ENCODE measurements around the gene USP7.

Gene USP7

GRCh38 chr16:8866884-8867215 lies 96.9 kb downstream of the USP7 start:
- in situ Hi-C loops (cut with HindIII; ENCODE audit: low sequenced_read_pairs) = no loop called here

DNA sequence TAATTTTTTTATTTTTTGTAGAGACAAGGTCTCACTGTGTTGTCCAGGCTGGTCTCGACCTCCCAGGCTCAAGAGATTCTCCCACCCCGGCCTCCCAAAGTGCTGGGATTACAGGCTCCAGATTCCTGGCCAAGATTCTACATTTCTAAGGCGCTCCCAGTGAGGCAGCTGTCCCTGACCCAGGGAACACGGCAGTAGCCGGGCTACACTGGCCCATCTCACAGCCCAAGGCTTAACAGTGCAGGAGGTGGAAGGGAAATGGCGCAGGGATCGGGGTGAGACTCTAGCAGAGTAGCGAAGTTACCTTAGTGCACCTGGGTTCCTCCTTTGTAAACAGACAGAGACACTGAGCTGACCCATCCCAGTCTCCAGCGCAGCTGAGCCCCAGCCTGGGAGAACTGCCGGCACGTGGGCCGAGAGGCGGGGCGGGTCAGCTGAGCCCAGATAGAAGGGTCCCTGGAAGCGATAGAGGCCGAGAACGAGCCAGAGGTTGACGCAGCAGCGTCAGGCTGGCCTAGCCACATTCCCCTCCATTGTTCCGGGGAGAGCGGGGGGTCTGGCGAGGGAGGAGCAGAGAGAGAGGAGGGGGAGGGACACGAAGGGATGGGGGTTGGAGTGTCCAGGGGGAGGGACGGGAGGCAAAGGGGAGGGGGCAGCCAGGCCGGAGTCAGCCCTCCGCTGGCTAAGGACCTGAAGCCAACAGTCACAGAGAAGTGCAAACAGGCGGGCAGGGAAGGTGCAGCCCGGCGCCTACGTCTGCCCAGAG lies 97.4 kb downstream of the USP7 start:
- in situ Hi-C loops (cut with HindIII; ENCODE audit: low sequenced_read_pairs) = no loop called here

DNA sequence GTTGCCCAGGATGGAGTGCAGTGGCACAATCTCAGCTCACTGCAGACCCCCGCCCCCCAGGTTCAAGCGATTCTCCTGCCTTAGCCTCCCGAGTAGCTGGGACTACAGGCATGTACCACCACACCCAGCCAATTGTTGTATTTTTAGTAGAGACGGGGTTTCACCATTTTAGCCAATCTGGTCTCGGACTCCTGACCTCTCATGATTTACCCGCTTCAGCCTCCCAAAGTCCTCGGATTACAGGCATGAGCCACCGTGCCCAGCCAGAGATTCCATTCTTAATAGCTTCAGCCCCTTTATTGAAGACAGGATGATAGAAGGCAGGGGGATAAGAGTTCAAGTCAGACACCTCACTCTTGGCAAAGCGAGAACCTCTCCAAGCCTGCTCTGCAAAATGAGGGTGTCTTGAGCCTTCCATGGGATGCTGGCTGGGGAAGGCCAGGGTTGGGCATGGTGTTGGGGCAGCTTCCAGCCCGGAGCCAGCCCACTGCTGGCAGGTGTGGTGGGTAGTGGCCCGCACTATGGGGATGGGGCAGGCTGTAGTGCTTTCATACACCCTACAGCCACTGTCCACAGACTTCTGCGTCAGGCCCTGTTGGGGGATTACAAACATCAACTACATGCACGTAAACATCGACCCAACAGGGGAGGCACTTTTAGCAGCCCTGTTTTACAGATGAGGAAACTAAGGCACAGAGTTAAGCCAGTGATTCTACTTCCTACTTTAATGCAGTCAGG lies 98.4 kb downstream of the USP7 start:
- in situ Hi-C loops (cut with HindIII; ENCODE audit: low sequenced_read_pairs) = no loop called here

GRCh38 chr16:8864480-8865110 lies 99.1 kb downstream of the USP7 start:
- in situ Hi-C loops (cut with HindIII; ENCODE audit: low sequenced_read_pairs) = no loop called here

GRCh38 chr16:8863594-8864424 lies 99.9 kb downstream of the USP7 start:
- in situ Hi-C loops (cut with HindIII; ENCODE audit: low sequenced_read_pairs) = no loop called here

- in situ Hi-C loops (cut with HindIII; ENCODE audit: low sequenced_read_pairs) = no loop called here
Measured at GRCh38 chr16:8862309-8863130, 101.2 kb downstream of the USP7 start.

- in situ Hi-C loops (cut with HindIII; ENCODE audit: low sequenced_read_pairs) = no loop called here
Measured at GRCh38 chr16:8861563-8862308, 102.0 kb downstream of the USP7 start.

- in situ Hi-C loops (cut with HindIII; ENCODE audit: low sequenced_read_pairs) = loop anchor here (10.0 kb wide), 1 partner anchor 185 kb away; no protein-coding TSS in a partner anchor
Measured at GRCh38 chr16:8859913-8860881, 103.5 kb downstream of the USP7 start.

DNA sequence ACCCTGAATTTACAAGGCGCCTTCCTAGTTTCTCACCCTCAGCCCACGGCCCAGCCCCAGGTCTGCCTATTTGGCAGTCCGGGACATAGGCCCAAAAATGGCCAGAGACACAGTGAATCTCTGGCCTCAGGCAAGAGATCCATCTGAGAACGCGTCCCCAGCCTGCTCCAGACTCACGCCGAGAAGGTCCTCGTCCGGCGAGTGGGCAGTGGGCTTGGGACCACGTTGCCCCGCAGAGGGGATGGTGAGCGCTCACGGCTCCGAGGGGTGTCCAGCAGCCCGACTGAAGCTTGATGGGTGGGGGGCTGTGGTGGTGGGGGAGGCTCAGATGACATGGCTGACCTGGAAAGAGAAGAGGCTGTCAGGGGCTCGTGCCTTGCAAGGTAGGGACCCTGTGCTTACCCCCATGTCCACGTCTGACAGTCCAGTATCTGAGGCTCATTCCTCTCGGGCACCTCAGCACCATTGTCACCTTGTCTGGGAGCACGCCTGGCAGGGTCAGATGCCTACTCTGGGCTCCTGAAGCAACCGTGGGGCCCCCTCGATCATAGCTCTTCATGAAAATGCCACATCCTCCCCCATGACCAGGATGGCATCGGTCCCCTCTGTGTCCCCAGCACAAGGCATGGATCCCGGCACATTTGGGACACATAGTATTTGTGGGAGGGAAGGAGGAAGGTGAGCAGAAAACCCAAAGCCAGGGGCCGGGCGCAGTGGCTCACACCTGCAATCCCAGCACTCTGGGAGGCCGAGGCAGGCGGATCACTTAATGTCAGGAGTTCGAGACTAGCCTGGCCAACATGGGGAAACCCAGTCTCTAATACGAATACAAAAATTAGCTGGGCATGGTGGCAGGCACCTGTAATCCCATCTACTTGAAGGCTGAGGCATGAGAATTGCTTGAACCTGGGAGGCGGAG lies 104.5 kb downstream of the USP7 start:
- in situ Hi-C loops (cut with HindIII; ENCODE audit: low sequenced_read_pairs) = loop anchor here (10.0 kb wide), 1 partner anchor 186 kb away; no protein-coding TSS in a partner anchor

DNA sequence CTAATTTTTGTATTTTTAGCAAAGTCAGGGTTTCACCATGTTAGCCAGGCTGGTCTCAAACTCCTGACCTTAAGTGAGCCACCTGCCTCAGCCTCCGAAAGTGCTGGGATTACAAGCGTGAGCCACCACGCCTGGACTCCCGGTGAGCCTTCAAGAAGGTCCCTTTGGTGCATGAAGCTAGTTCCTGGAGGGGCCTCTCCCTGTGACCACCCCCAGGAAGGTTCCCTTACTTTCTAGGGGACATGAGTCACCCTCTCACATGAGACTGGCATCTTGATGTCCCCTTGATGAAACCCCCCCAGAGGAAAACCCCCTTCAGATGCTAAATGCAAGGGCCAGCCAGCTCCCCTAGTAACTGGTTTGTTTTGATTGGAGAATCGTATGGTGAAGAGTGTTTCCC lies 107.7 kb downstream of the USP7 start:
- in situ Hi-C loops (cut with HindIII; ENCODE audit: low sequenced_read_pairs) = loop anchor here (10.0 kb wide), 1 partner anchor 189 kb away; no protein-coding TSS in a partner anchor

- in situ Hi-C loops (cut with HindIII; ENCODE audit: low sequenced_read_pairs) = loop anchor here (10.0 kb wide), 1 partner anchor 190 kb away; no protein-coding TSS in a partner anchor
Measured at GRCh38 chr16:8855051-8855786, 108.5 kb downstream of the USP7 start.

GRCh38 chr16:8854298-8854948 lies 109.3 kb downstream of the USP7 start:
- in situ Hi-C loops (cut with HindIII; ENCODE audit: low sequenced_read_pairs) = loop anchor here (10.0 kb wide), 1 partner anchor 190 kb away; no protein-coding TSS in a partner anchor

- in situ Hi-C loops (cut with HindIII; ENCODE audit: low sequenced_read_pairs) = loop anchor here (10.0 kb wide), 1 partner anchor 191 kb away; no protein-coding TSS in a partner anchor
Measured at GRCh38 chr16:8853611-8854010, 110.1 kb downstream of the USP7 start.

DNA sequence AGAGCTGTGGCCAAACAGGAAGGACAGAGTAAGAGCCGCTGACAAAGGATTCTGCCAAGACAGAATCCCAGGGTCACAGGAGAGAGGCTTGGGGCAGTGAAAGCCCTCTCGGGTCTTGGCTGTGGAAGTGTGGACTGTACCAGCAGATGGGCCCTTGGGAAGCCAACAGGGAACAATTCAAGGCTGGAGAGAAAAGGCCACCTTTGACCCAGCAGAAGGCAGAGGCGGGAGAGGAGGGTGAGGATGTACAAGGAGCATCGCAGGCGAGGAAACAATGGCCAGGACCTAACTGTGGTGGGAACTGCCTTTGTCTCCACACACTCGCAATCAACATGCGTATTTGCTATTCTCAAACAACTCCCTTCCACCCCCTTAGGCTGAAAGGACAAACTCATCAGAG lies 110.6 kb downstream of the USP7 start:
- in situ Hi-C loops (cut with HindIII; ENCODE audit: low sequenced_read_pairs) = loop anchor here (10.0 kb wide), 1 partner anchor 192 kb away; no protein-coding TSS in a partner anchor

DNA sequence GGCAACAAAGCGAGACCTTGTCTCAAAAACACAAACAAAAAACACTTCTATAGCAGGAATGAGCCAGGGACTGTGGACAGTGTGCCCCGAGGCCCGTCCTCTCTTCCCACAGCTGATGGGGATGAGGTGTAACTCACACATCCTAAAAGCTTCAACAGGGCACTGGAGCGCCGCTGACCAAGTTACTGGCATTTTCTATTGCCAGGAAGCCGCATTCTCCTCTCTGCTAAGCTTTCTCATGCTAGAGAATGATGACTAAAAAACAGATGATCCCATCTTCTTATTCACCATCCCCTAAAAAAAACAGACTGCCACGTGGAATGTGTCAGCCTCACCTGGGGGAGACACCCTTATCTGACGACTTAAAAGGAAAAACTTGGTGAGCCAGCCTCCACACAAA lies 111.2 kb downstream of the USP7 start:
- in situ Hi-C loops (cut with HindIII; ENCODE audit: low sequenced_read_pairs) = loop anchor here (10.0 kb wide), 1 partner anchor 192 kb away; no protein-coding TSS in a partner anchor
